IMR-90 (cell line): ENCODE results near the gene KIF18A. TPM values are rescaled to one million over a fixed set of nuclear protein-coding genes. Genes with fewer than 3 reads are reported as not detected.
"Not testable (repeated sequence)": the region's sequence is repeated elsewhere in the genome, so short reads cannot be mapped to it uniquely, and the experiment has no call there.

Experiments
- ATAC-seq: fragments of 200-7000 bp; cut with Tn5 transposase; 2 replicates; pipeline ENCODE4 v1.9.1; 2020; ENCODE audit warnings: low read depth, mild to moderate bottlenecking, moderate library complexity
- BruUV-seq: library from RNA; stranded (reverse); fragments of 400-500 nt; replicated peaks from 2 replicates; lab custom pipeline; 2021; lab: Mats Ljungman, UMichigan
- CTCF ChIA-PET: fragments of 300-600 bp; formaldehyde crosslinking; extraction: SDS; loops from one replicate; lab custom pipeline; 2021; ENCODE audit warnings: antibody characterized with exemption; lab: Yijun Ruan, JAX
- POLR2A ChIA-PET: fragments of 300-600 bp; sonication (Branson Sonifier 250); formaldehyde crosslinking; loops from one replicate; lab custom pipeline; 2022; ENCODE audit warnings: antibody characterized with exemption; ENCODE audit not compliant: unreplicated experiment; lab: Charles Lee
- DNase-seq: peaks from one replicate; pipeline ENCODE4 v3.0.0; 2013
- H2AFZ ChIP-seq: replicated peaks from 2 replicates; pipeline ENCODE3; 2013; ENCODE audit warnings: low read length, mild to moderate bottlenecking; ENCODE audit not compliant: poor library complexity
- H2AK5ac ChIP-seq: 2 replicates; pipeline ENCODE4 v1.6.1; 2013; ENCODE audit warnings: low read depth, low read length, inconsistent platforms
- H2AK9ac ChIP-seq: replicated peaks from 2 replicates; pipeline ENCODE3; 2013; ENCODE audit warnings: mild to moderate bottlenecking, low read depth, low read length, moderate library complexity; ENCODE audit not compliant: poor library complexity
- H2BK120ac ChIP-seq: 2 replicates; pipeline ENCODE4 v1.6.1; 2013; ENCODE audit warnings: low read depth, low read length, inconsistent platforms
- H2BK15ac ChIP-seq: 3 replicates; pipeline ENCODE4 v1.6.1; 2013; ENCODE audit warnings: low read depth, low read length, inconsistent platforms
- H2BK20ac ChIP-seq: 2 replicates; pipeline ENCODE4 v1.6.1; 2013; ENCODE audit warnings: low read depth, mild to moderate bottlenecking, inconsistent platforms, low read length, moderate library complexity
- H2BK5ac ChIP-seq: 2 replicates; pipeline ENCODE4 v1.6.1; 2013; ENCODE audit warnings: mild to moderate bottlenecking, low read depth, low read length, inconsistent platforms; ENCODE audit not compliant: poor library complexity, severe bottlenecking
- H3K14ac ChIP-seq: replicated peaks from 2 replicates; pipeline ENCODE4 v1.6.1; 2013; ENCODE audit warnings: low read depth, low read length, inconsistent platforms
- H3K18ac ChIP-seq: 2 replicates; pipeline ENCODE4 v1.6.1; 2013; ENCODE audit warnings: low read depth, low read length, control low read depth
- H3K23ac ChIP-seq: 2 replicates; pipeline ENCODE4 v1.6.1; 2013; ENCODE audit warnings: low read depth, low read length, inconsistent platforms
- H3K27ac ChIP-seq: 2 replicates; pipeline ENCODE4 v1.5.1; 2013; ENCODE audit warnings: mild to moderate bottlenecking, control low read depth, low read length; ENCODE audit not compliant: insufficient read depth
- H3K27me3 ChIP-seq: 2 replicates; pipeline ENCODE4 v1.6.1; 2013; ENCODE audit warnings: low read length; ENCODE audit not compliant: control insufficient read depth, insufficient read depth
- H3K36me3 ChIP-seq: 2 replicates; pipeline ENCODE4 v1.6.1; 2013; ENCODE audit warnings: low read length, mixed read lengths; ENCODE audit not compliant: control insufficient read depth, insufficient read depth
- H3K4ac ChIP-seq: 2 replicates; pipeline ENCODE4 v1.6.1; 2013; ENCODE audit warnings: low read depth, low read length, inconsistent platforms
- H3K4me1 ChIP-seq: 2 replicates; pipeline ENCODE4 v1.6.1; 2013; ENCODE audit warnings: low read length, mixed read lengths; ENCODE audit not compliant: control insufficient read depth, insufficient read depth
- H3K4me2 ChIP-seq: 2 replicates; pipeline ENCODE4 v1.6.1; 2013; ENCODE audit warnings: low read depth, mild to moderate bottlenecking, control low read depth, low read length, moderate library complexity
- H3K4me3 ChIP-seq: 2 replicates; pipeline ENCODE4 v1.5.1; 2013; ENCODE audit warnings: low read depth, mild to moderate bottlenecking, control low read depth, low read length, moderate library complexity; ENCODE audit not compliant: insufficient read depth
- H3K56ac ChIP-seq: 2 replicates; pipeline ENCODE4 v1.6.1; 2013; ENCODE audit warnings: low read length, inconsistent platforms; ENCODE audit not compliant: insufficient read depth; ENCODE audit errors: extremely low read depth
- H3K79me1 ChIP-seq, 2 experiments: 2 replicates each; pipeline ENCODE4 v1.6.1; 2013; ENCODE audit warnings: low read length in 2 of 2, inconsistent platforms in 1 of 2, low read depth in 1 of 2
- H3K9ac ChIP-seq: 2 replicates; pipeline ENCODE4 v1.6.1; 2013; ENCODE audit warnings: low read depth, low read length, control low read depth
- H3K9me1 ChIP-seq: 2 replicates; pipeline ENCODE4 v1.6.1; 2013; ENCODE audit warnings: low read length, inconsistent platforms; ENCODE audit not compliant: insufficient read depth
- H3K9me3 ChIP-seq: 2 replicates; pipeline ENCODE4 v1.6.1; 2013; ENCODE audit warnings: low read length; ENCODE audit not compliant: control insufficient read depth, insufficient read depth
- H4K20me1 ChIP-seq: 2 replicates; pipeline ENCODE4 v1.6.1; 2013; ENCODE audit warnings: low read length, inconsistent platforms; ENCODE audit not compliant: insufficient read depth
- H4K5ac ChIP-seq: 2 replicates; pipeline ENCODE4 v1.6.1; 2013; ENCODE audit warnings: mild to moderate bottlenecking, low read depth, low read length, control low read depth
- H4K8ac ChIP-seq, 2 experiments: 2 replicates each; pipeline ENCODE4 v1.6.1; 2013; ENCODE audit warnings: low read depth in 2 of 2, low read length in 2 of 2, control low read depth in 1 of 2, inconsistent platforms in 1 of 2
- H4K91ac ChIP-seq: 2 replicates; pipeline ENCODE4 v1.6.1; 2013; ENCODE audit warnings: low read depth, low read length, inconsistent platforms; ENCODE audit not compliant: insufficient read depth
- FOS ChIP-seq: fragments of 150-350 bp; IDR thresholded peaks from 2 replicates; pipeline ENCODE4 v1.6.1; 2016; ENCODE audit warnings: low read depth, low read length
- MAZ ChIP-seq: IDR thresholded peaks from 2 replicates; pipeline ENCODE4 v1.6.1; 2012; ENCODE audit warnings: low read depth, mild to moderate bottlenecking, low read length, improper control_type of control experiment, moderate library complexity, borderline replicate concordance
- MXI1 ChIP-seq: IDR thresholded peaks from 2 replicates; pipeline ENCODE4 v1.6.1; 2012; ENCODE audit warnings: low read depth, mild to moderate bottlenecking, low read length, moderate library complexity, borderline replicate concordance
- SMC3 ChIP-seq: fragments of 150-350 bp; IDR thresholded peaks from 2 replicates; pipeline ENCODE4 v1.6.1; 2016; ENCODE audit warnings: low read depth, mild to moderate bottlenecking, antibody characterized with exemption, low read length, moderate library complexity
- USF2 ChIP-seq: fragments of 150-350 bp; IDR thresholded peaks from 2 replicates; pipeline ENCODE4 v1.6.1; 2017; ENCODE audit warnings: mild to moderate bottlenecking, antibody characterized with exemption, low read length, low read depth
- WGBS, 2 experiments: methylation state at CpG; one replicate each; pipeline versions ENCODE4 v1.1.5 to v1.1.7; 2013; ENCODE audit warnings: missing lambda C conversion rate in 2 of 2; ENCODE audit not compliant: insufficient read length in 1 of 2; ENCODE audit errors: extremely low coverage in 2 of 2; 5-methylcytosine and 5-hydroxymethylcytosine counted together
- dilution Hi-C: fragments of 300-500 bp; cut with HindIII; formaldehyde crosslinking; loops from one replicate; pipeline ENCODE4 v1.14.3; 2018; ENCODE audit warnings: low sequenced_read_pairs; ENCODE audit not compliant: unreplicated experiment
- in situ Hi-C: fragments of 300-500 bp; cut with MboI; formaldehyde crosslinking; loops from 3 replicates; pipeline ENCODE4 v1.14.3; 2019; ENCODE audit warnings: low sequenced_read_pairs, inconsistent platforms, mixed read lengths
- intact Hi-C: fragments of 100-400 bp; cut with micrococcal nuclease; formaldehyde crosslinking; loops from 2 replicates; pipeline ENCODE4 v1.10.0; 2022
- polyA plus RNA-seq, 3 experiments: library from polyadenylated mRNA; depleted of rRNA; stranded (reverse); fragments of >200 nt; gene quantifications; 2 replicates each; pipeline ENCODE4 v1.2.3, GENCODE V29; 2012; ENCODE audit warnings: low replicate concordance in 1 of 3
- total RNA-seq: library from RNA; depleted of rRNA; stranded (reverse); fragments of >200 nt; gene quantifications from 2 replicates; pipeline ENCODE4 v1.2.3, GENCODE V29; 2012

The KIF18A gene
- total and polyA plus RNA-seq, 2 of the 4 experiments (the other 2 are of a cell fraction): 8.9 to 24.4 TPM

- no peak overlapping the region for H3K18ac ChIP-seq
- in situ Hi-C loops: no loop called here
Observed at GRCh38 chr11:28137366-28137765, 29.4 kb upstream of the KIF18A start.

GRCh38 chr11:28136157-28136556, 28.2 kb upstream of the KIF18A start:
- Histone ChIP-seq H3K36me3 (peaks cover 13% of the 10 kb centered on the region), H3K79me1 (peaks cover 13 to 19% of the 10 kb centered on the region in 2 experiments), H3K9me3 (peaks cover 29% of the 10 kb centered on the region)
- no CpG with 5 or more reads among the region's 4 CpGs for WGBS, 2 experiments
- H3K14ac ChIP-seq, H4K8ac ChIP-seq, H2AK9ac ChIP-seq, H2BK15ac ChIP-seq, DNase-seq, H3K4me1 ChIP-seq, H3K9ac ChIP-seq, H3K4ac ChIP-seq, H4K91ac ChIP-seq, POLR2A ChIA-PET, H3K27ac ChIP-seq, intact Hi-C loops, H2AFZ ChIP-seq, H3K27me3 ChIP-seq, H4K5ac ChIP-seq, H2BK20ac ChIP-seq, BruUV-seq, H2AK5ac ChIP-seq, H3K23ac ChIP-seq, dilution Hi-C loops, in situ Hi-C loops, H2BK120ac ChIP-seq, H3K18ac ChIP-seq, H2BK5ac ChIP-seq, CTCF ChIA-PET, H4K20me1 ChIP-seq, H3K9me1 ChIP-seq, H3K56ac ChIP-seq, ATAC-seq, H3K4me3 ChIP-seq, H3K4me2 ChIP-seq: not testable (repeated sequence)

More at GRCh38 chr11:28137366-28137765, 29.4 kb upstream of the KIF18A start:
- no CpG with 5 or more reads among the region's 3 CpGs for WGBS, 2 experiments
- H2AK5ac ChIP-seq: no peak overlapping the region
- H3K4me1 ChIP-seq: no peaks in the 10 kb centered on the region
- no peak overlapping the region for H3K14ac ChIP-seq
- H2AK9ac ChIP-seq: no peak overlapping the region
- H3K79me1 ChIP-seq: peaks cover 15 to 18% of the 10 kb centered on the region in 2 experiments
- H4K20me1 ChIP-seq: no peaks in the 10 kb centered on the region
- no peak overlapping the region for H3K23ac ChIP-seq
- H3K9ac ChIP-seq: no peak overlapping the region
- no peak overlapping the region for H2BK15ac ChIP-seq
- no peak overlapping the region for H3K4ac ChIP-seq
- no peak for DNase-seq
- no peak overlapping the region for H3K4me2 ChIP-seq
- H3K36me3 ChIP-seq: peaks cover 13% of the 10 kb centered on the region
- TF ChIP-seq MXI1 (no peak), SMC3 (no peak), MAZ (no peak), FOS (no peak), USF2 (no peak)
- H3K27ac ChIP-seq: no peak overlapping the region
- no peak overlapping the region for H4K8ac ChIP-seq
- H4K5ac ChIP-seq: no peak overlapping the region
- H3K4me3 ChIP-seq: no peak overlapping the region
- intact Hi-C loops: no loop called here
- H4K91ac ChIP-seq: no peak overlapping the region
- H3K9me3 ChIP-seq: peaks cover 29% of the 10 kb centered on the region
- H2AFZ ChIP-seq: no peak overlapping the region
- POLR2A ChIA-PET: no interaction called here
- H2BK120ac ChIP-seq: no peak overlapping the region
- H2BK20ac ChIP-seq: no peak overlapping the region
- H3K56ac ChIP-seq: no peak overlapping the region
- no peak for ATAC-seq
- H3K9me1 ChIP-seq: no peaks in the 10 kb centered on the region
- dilution Hi-C loops: no loop called here
- H3K27me3 ChIP-seq: no peaks in the 10 kb centered on the region
- no TSS peak for BruUV-seq
- CTCF ChIA-PET: interaction anchor here (0.6 kb wide), 1 partner anchor 11 kb away, joined by 6 read pairs; no protein-coding TSS in a partner anchor
- H2BK5ac ChIP-seq: no peak overlapping the region
